IMR-90 (cell line): Measurements from ENCODE around the gene BRDT. TPM values are rescaled to one million over a fixed set of nuclear protein-coding genes. Genes with fewer than 3 reads are reported as not detected.

Source experiments
- ATAC-seq: fragments of 200-7000 bp; cut with Tn5 transposase; 2 replicates; pipeline ENCODE4 v1.9.1; 2020; ENCODE audit warnings: low read depth, mild to moderate bottlenecking, moderate library complexity
- BruUV-seq: library from RNA; stranded (reverse); fragments of 400-500 nt; replicated peaks from 2 replicates; lab custom pipeline; 2021; lab: Mats Ljungman, UMichigan
- CTCF ChIA-PET: fragments of 300-600 bp; formaldehyde crosslinking; extraction: SDS; loops from one replicate; lab custom pipeline; 2021; ENCODE audit warnings: antibody characterized with exemption; lab: Yijun Ruan, JAX
- POLR2A ChIA-PET: fragments of 300-600 bp; sonication (Branson Sonifier 250); formaldehyde crosslinking; loops from one replicate; lab custom pipeline; 2022; ENCODE audit warnings: antibody characterized with exemption; ENCODE audit not compliant: unreplicated experiment; lab: Charles Lee
- DNase-seq: peaks from one replicate; pipeline ENCODE4 v3.0.0; 2013
- H2AFZ ChIP-seq: replicated peaks from 2 replicates; pipeline ENCODE3; 2013; ENCODE audit warnings: low read length, mild to moderate bottlenecking; ENCODE audit not compliant: poor library complexity
- H2AK5ac ChIP-seq: 2 replicates; pipeline ENCODE4 v1.6.1; 2013; ENCODE audit warnings: low read depth, low read length, inconsistent platforms
- H2AK9ac ChIP-seq: replicated peaks from 2 replicates; pipeline ENCODE3; 2013; ENCODE audit warnings: mild to moderate bottlenecking, low read depth, low read length, moderate library complexity; ENCODE audit not compliant: poor library complexity
- H2BK120ac ChIP-seq: 2 replicates; pipeline ENCODE4 v1.6.1; 2013; ENCODE audit warnings: low read depth, low read length, inconsistent platforms
- H2BK15ac ChIP-seq: 3 replicates; pipeline ENCODE4 v1.6.1; 2013; ENCODE audit warnings: low read depth, low read length, inconsistent platforms
- H2BK20ac ChIP-seq: 2 replicates; pipeline ENCODE4 v1.6.1; 2013; ENCODE audit warnings: low read depth, mild to moderate bottlenecking, inconsistent platforms, low read length, moderate library complexity
- H2BK5ac ChIP-seq: 2 replicates; pipeline ENCODE4 v1.6.1; 2013; ENCODE audit warnings: mild to moderate bottlenecking, low read depth, low read length, inconsistent platforms; ENCODE audit not compliant: poor library complexity, severe bottlenecking
- H3K14ac ChIP-seq: replicated peaks from 2 replicates; pipeline ENCODE4 v1.6.1; 2013; ENCODE audit warnings: low read depth, low read length, inconsistent platforms
- H3K18ac ChIP-seq: 2 replicates; pipeline ENCODE4 v1.6.1; 2013; ENCODE audit warnings: low read depth, low read length, control low read depth
- H3K23ac ChIP-seq: 2 replicates; pipeline ENCODE4 v1.6.1; 2013; ENCODE audit warnings: low read depth, low read length, inconsistent platforms
- H3K27ac ChIP-seq: 2 replicates; pipeline ENCODE4 v1.5.1; 2013; ENCODE audit warnings: mild to moderate bottlenecking, control low read depth, low read length; ENCODE audit not compliant: insufficient read depth
- H3K27me3 ChIP-seq: 2 replicates; pipeline ENCODE4 v1.6.1; 2013; ENCODE audit warnings: low read length; ENCODE audit not compliant: control insufficient read depth, insufficient read depth
- H3K36me3 ChIP-seq: 2 replicates; pipeline ENCODE4 v1.6.1; 2013; ENCODE audit warnings: low read length, mixed read lengths; ENCODE audit not compliant: control insufficient read depth, insufficient read depth
- H3K4ac ChIP-seq: 2 replicates; pipeline ENCODE4 v1.6.1; 2013; ENCODE audit warnings: low read depth, low read length, inconsistent platforms
- H3K4me1 ChIP-seq: 2 replicates; pipeline ENCODE4 v1.6.1; 2013; ENCODE audit warnings: low read length, mixed read lengths; ENCODE audit not compliant: control insufficient read depth, insufficient read depth
- H3K4me2 ChIP-seq: 2 replicates; pipeline ENCODE4 v1.6.1; 2013; ENCODE audit warnings: low read depth, mild to moderate bottlenecking, control low read depth, low read length, moderate library complexity
- H3K4me3 ChIP-seq: 2 replicates; pipeline ENCODE4 v1.5.1; 2013; ENCODE audit warnings: low read depth, mild to moderate bottlenecking, control low read depth, low read length, moderate library complexity; ENCODE audit not compliant: insufficient read depth
- H3K56ac ChIP-seq: 2 replicates; pipeline ENCODE4 v1.6.1; 2013; ENCODE audit warnings: low read length, inconsistent platforms; ENCODE audit not compliant: insufficient read depth; ENCODE audit errors: extremely low read depth
- H3K79me1 ChIP-seq, 2 experiments: 2 replicates each; pipeline ENCODE4 v1.6.1; 2013; ENCODE audit warnings: low read length in 2 of 2, inconsistent platforms in 1 of 2, low read depth in 1 of 2
- H3K9ac ChIP-seq: 2 replicates; pipeline ENCODE4 v1.6.1; 2013; ENCODE audit warnings: low read depth, low read length, control low read depth
- H3K9me1 ChIP-seq: 2 replicates; pipeline ENCODE4 v1.6.1; 2013; ENCODE audit warnings: low read length, inconsistent platforms; ENCODE audit not compliant: insufficient read depth
- H3K9me3 ChIP-seq: 2 replicates; pipeline ENCODE4 v1.6.1; 2013; ENCODE audit warnings: low read length; ENCODE audit not compliant: control insufficient read depth, insufficient read depth
- H4K20me1 ChIP-seq: 2 replicates; pipeline ENCODE4 v1.6.1; 2013; ENCODE audit warnings: low read length, inconsistent platforms; ENCODE audit not compliant: insufficient read depth
- H4K5ac ChIP-seq: 2 replicates; pipeline ENCODE4 v1.6.1; 2013; ENCODE audit warnings: mild to moderate bottlenecking, low read depth, low read length, control low read depth
- H4K8ac ChIP-seq, 2 experiments: 2 replicates each; pipeline ENCODE4 v1.6.1; 2013; ENCODE audit warnings: low read depth in 2 of 2, low read length in 2 of 2, control low read depth in 1 of 2, inconsistent platforms in 1 of 2
- H4K91ac ChIP-seq: 2 replicates; pipeline ENCODE4 v1.6.1; 2013; ENCODE audit warnings: low read depth, low read length, inconsistent platforms; ENCODE audit not compliant: insufficient read depth
- ELK1 ChIP-seq: fragments of 150-350 bp; IDR thresholded peaks from 2 replicates; pipeline ENCODE4 v1.6.1; 2016; ENCODE audit warnings: low read depth, mild to moderate bottlenecking, low read length, moderate library complexity, borderline replicate concordance
- MAFK ChIP-seq: IDR thresholded peaks from 2 replicates; pipeline ENCODE4 v1.6.1; 2012; ENCODE audit warnings: low read depth, low read length, improper control_type of control experiment
- MXI1 ChIP-seq: IDR thresholded peaks from 2 replicates; pipeline ENCODE4 v1.6.1; 2012; ENCODE audit warnings: low read depth, mild to moderate bottlenecking, low read length, moderate library complexity, borderline replicate concordance
- USF2 ChIP-seq: fragments of 150-350 bp; IDR thresholded peaks from 2 replicates; pipeline ENCODE4 v1.6.1; 2017; ENCODE audit warnings: mild to moderate bottlenecking, antibody characterized with exemption, low read length, low read depth
- WGBS, 2 experiments: methylation state at CpG; one replicate each; pipeline versions ENCODE4 v1.1.5 to v1.1.7; 2013; ENCODE audit warnings: missing lambda C conversion rate in 2 of 2; ENCODE audit not compliant: insufficient read length in 1 of 2; ENCODE audit errors: extremely low coverage in 2 of 2; 5-methylcytosine and 5-hydroxymethylcytosine counted together
- dilution Hi-C: fragments of 300-500 bp; cut with HindIII; formaldehyde crosslinking; loops from one replicate; pipeline ENCODE4 v1.14.3; 2018; ENCODE audit warnings: low sequenced_read_pairs; ENCODE audit not compliant: unreplicated experiment
- in situ Hi-C: fragments of 300-500 bp; cut with MboI; formaldehyde crosslinking; loops from 3 replicates; pipeline ENCODE4 v1.14.3; 2019; ENCODE audit warnings: low sequenced_read_pairs, inconsistent platforms, mixed read lengths
- intact Hi-C: fragments of 100-400 bp; cut with micrococcal nuclease; formaldehyde crosslinking; loops from 2 replicates; pipeline ENCODE4 v1.10.0; 2022
- polyA plus RNA-seq, 3 experiments: library from polyadenylated mRNA; depleted of rRNA; stranded (reverse); fragments of >200 nt; gene quantifications; 2 replicates each; pipeline ENCODE4 v1.2.3, GENCODE V29; 2012; ENCODE audit warnings: low replicate concordance in 1 of 3
- total RNA-seq: library from RNA; depleted of rRNA; stranded (reverse); fragments of >200 nt; gene quantifications from 2 replicates; pipeline ENCODE4 v1.2.3, GENCODE V29; 2012

BRDT gene
- total and polyA plus RNA-seq, 2 of the 4 experiments (the other 2 are of a cell fraction) = not detected

- Histone ChIP-seq H4K20me1 (no peaks in the 10 kb centered on the region), H3K9me1 (no peaks in the 10 kb centered on the region), H3K4ac (no peak overlapping the region), H2BK120ac (no peak overlapping the region), H2AK5ac (no peak overlapping the region), H3K9ac (no peak overlapping the region), H3K4me2 (no peak overlapping the region), H4K91ac (no peak overlapping the region), H2AFZ (no peak overlapping the region), H3K4me1 (no peaks in the 10 kb centered on the region), H3K14ac (no peak overlapping the region), H3K9me3 (no peaks in the 10 kb centered on the region), H3K27ac (no peak overlapping the region), H3K56ac (no peak overlapping the region), H3K4me3 (no peak overlapping the region), H3K23ac (no peak overlapping the region), H2AK9ac (no peak overlapping the region), H3K27me3 (no peaks in the 10 kb centered on the region; the same call in none of the 2 replicates), H2BK5ac (no peak overlapping the region), H2BK20ac (no peak overlapping the region), H3K18ac (no peak overlapping the region), H3K79me1 (no peaks in the 10 kb centered on the region), H4K8ac (no peak overlapping the region), H3K36me3 (no peaks in the 10 kb centered on the region), H4K5ac (no peak overlapping the region), H2BK15ac (no peak overlapping the region)
- no peak for ATAC-seq
- dilution Hi-C loops = no loop called here
- TF ChIP-seq MAFK (no peak), MXI1 (no peak), USF2 (no peak), ELK1 (no peak)
- 50% methylated on average over 2 of the region's 2 CpGs; no CpG with 5 or more reads in 1 of the 2 experiments for WGBS, 2 experiments
- intact Hi-C loops = no loop called here
- POLR2A ChIA-PET = no interaction called here
- in situ Hi-C loops = no loop called here
- BruUV-seq = no TSS peak
- DNase-seq = no peak
- CTCF ChIA-PET = interaction anchor here (1.0 kb wide), 1 partner anchor 27 kb away, joined by 4 read pairs; no protein-coding TSS in a partner anchor
These were observed 3.0 kb downstream of the BRDT start for GRCh38 chr1:91952187-91952586.
